ENCODE results near the gene NSD1.

GRCh38 chr5:177189965-177190364 lies 56.4 kb downstream of the NSD1 start:
- TF ChIP-seq POLR2A (IDR thresholded peaks at IDR 0.05): no peak
- TF ChIP-seq, protein P1, sequence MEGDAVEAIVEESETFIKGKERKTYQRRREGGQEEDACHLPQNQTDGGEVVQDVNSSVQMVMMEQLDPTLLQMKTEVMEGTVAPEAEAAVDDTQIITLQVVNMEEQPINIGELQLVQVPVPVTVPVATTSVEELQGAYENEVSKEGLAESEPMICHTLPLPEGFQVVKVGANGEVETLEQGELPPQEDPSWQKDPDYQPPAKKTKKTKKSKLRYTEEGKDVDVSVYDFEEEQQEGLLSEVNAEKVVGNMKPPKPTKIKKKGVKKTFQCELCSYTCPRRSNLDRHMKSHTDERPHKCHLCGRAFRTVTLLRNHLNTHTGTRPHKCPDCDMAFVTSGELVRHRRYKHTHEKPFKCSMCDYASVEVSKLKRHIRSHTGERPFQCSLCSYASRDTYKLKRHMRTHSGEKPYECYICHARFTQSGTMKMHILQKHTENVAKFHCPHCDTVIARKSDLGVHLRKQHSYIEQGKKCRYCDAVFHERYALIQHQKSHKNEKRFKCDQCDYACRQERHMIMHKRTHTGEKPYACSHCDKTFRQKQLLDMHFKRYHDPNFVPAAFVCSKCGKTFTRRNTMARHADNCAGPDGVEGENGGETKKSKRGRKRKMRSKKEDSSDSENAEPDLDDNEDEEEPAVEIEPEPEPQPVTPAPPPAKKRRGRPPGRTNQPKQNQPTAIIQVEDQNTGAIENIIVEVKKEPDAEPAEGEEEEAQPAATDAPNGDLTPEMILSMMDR (IDR thresholded peaks at IDR 0.05): no peak

Measured in esophagus squamous epithelium (tissue), 4 donors.